GM19035 (cell line): ENCODE measurements around the gene PCDHB15.
"Not testable (repeated sequence)": the region's sequence is repeated elsewhere in the genome, so short reads cannot be mapped to it uniquely, and the experiment has no call there.

Experiments
- ATAC-seq: cut with Tn5 transposase; IDR thresholded peaks from one replicate; pipeline ENCODE4 v1.9.1; 2021; ENCODE audit not compliant: unreplicated experiment

PCDHB15 gene

GRCh38 chr5:141245250-141245717, at the start of gene PCDHB15:
Gene PCDHB15, plus strand, starts transcription at chr5:141245395. Its CDS starts 184 bp downstream, at chr5:141245579.
- ATAC-seq: no peak

GRCh38 chr5:141196363-141196762, 48.8 kb upstream of the PCDHB15 start:
- no peak for ATAC-seq

GRCh38 chr5:141199359-141200235, 45.6 kb upstream of the PCDHB15 start, which contains the start of gene PCDHB11:
Gene PCDHB11, plus strand, starts transcription at chr5:141199627. Its CDS starts 148 bp downstream, at chr5:141199775.
- ATAC-seq: no peak

GRCh38 chr5:141201126-141201525, 44.1 kb upstream of the PCDHB15 start:
- ATAC-seq: not testable (repeated sequence)

- not testable (repeated sequence) for ATAC-seq
Observed at GRCh38 chr5:141201646-141202045, 43.5 kb upstream of the PCDHB15 start.

GRCh38 chr5:141208478-141208877, 36.7 kb upstream of the PCDHB15 start, which contains the start of gene PCDHB12:
Gene PCDHB12, plus strand, starts transcription at chr5:141208719. Its CDS starts 189 bp downstream, at chr5:141208908.
- ATAC-seq: no peak

- ATAC-seq: not testable (repeated sequence)
Observed at GRCh38 chr5:141210281-141210680, 34.9 kb upstream of the PCDHB15 start.

GRCh38 chr5:141210849-141211248, 34.3 kb upstream of the PCDHB15 start:
- not testable (repeated sequence) for ATAC-seq

- not testable (repeated sequence) for ATAC-seq
Observed at GRCh38 chr5:141213656-141214339, 31.4 kb upstream of the PCDHB15 start, which contains the start of gene PCDHB13. Gene PCDHB13, plus strand, starts transcription at chr5:141213919. Its CDS starts 205 bp downstream, at chr5:141214124.

- ATAC-seq: not testable (repeated sequence)
Observed at GRCh38 chr5:141214583-141214982, 30.6 kb upstream of the PCDHB15 start.

- ATAC-seq: not testable (repeated sequence)
Observed at GRCh38 chr5:141215504-141215903, 29.7 kb upstream of the PCDHB15 start.

GRCh38 chr5:141216035-141216434, 29.2 kb upstream of the PCDHB15 start:
- ATAC-seq: not testable (repeated sequence)

GRCh38 chr5:141223112-141223783, 21.9 kb upstream of the PCDHB15 start, which contains the start of gene PCDHB14:
Gene PCDHB14, plus strand, starts transcription at chr5:141223343. Its CDS starts 163 bp downstream, at chr5:141223506.
- no peak for ATAC-seq

- ATAC-seq: not testable (repeated sequence)
Observed at GRCh38 chr5:141224844-141225243, 20.4 kb upstream of the PCDHB15 start.

- not testable (repeated sequence) for ATAC-seq
Observed at GRCh38 chr5:141225421-141225820, 19.8 kb upstream of the PCDHB15 start.

GRCh38 chr5:141234109-141234667, 11.0 kb upstream of the PCDHB15 start:
- no peak for ATAC-seq

GRCh38 chr5:141235922-141236321, 9.3 kb upstream of the PCDHB15 start:
- ATAC-seq: not testable (repeated sequence)

- no peak for ATAC-seq
Observed at GRCh38 chr5:141236516-141237313, 8.5 kb upstream of the PCDHB15 start.

- ATAC-seq: no peak
Observed at GRCh38 chr5:141241496-141241895, 3.7 kb upstream of the PCDHB15 start.
